HG02642 (cell line): ENCODE measurements around the gene COL19A1.

ENCODE experiments used
- ATAC-seq: cut with Tn5 transposase; IDR thresholded peaks from one replicate; pipeline ENCODE4 v1.9.1; 2021; ENCODE audit warnings: mild to moderate bottlenecking; ENCODE audit not compliant: unreplicated experiment, poor library complexity

Gene COL19A1

DNA sequence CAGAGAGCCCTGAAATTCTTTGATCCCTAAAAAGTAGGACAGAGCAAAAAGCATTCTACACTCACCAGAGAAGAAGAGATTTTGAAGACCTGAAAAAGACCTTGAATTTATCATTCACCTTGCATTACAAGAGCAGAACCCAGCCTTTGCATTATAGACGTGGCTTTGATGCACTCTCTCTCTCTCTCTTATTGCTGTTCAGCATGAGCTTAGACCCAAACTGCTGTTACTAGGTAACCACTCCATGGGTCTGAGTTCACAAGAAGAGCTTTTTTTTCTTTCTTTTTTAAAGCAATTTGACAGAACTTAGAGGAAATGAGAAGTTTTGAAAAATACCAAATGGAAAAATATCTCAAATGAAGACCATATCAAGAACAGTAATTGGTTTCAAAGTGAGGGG is 392.1 kb downstream of the COL19A1 start:
- ATAC-seq: no peak
